Measurements from ENCODE around the gene CERS5. TPM values are rescaled to one million over a fixed set of nuclear protein-coding genes. Genes with fewer than 3 reads are reported as not detected.
"Not testable (repeated sequence)": the region's sequence is repeated elsewhere in the genome, so short reads cannot be mapped to it uniquely, and the experiment has no call there.

The CERS5 gene
- total RNA-seq, 4 donors from 2014 or later: 29.4 to 45.1 (median 38.9) TPM

DNA sequence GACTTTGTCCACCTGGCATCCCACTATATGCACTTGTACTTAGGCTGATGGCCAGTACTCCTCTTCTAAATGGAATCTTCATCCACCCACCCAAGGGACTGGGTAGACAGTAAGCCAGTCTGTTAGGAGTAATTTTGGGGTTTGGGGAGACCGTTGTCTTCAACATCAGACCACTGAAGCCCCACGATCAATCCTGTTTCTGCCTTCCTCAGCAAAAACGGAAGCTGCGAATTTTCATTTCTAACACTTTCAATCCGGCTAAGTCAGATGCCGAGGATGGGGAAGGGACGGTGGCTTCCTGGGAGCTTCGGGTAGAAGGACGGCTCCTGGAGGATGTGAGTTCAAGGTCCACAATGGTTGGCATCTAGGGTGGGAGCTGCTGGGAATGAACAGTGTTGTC is 80.0 kb downstream of the CERS5 start:
- H3K27ac ChIP-seq: no peak overlapping the region

DNA sequence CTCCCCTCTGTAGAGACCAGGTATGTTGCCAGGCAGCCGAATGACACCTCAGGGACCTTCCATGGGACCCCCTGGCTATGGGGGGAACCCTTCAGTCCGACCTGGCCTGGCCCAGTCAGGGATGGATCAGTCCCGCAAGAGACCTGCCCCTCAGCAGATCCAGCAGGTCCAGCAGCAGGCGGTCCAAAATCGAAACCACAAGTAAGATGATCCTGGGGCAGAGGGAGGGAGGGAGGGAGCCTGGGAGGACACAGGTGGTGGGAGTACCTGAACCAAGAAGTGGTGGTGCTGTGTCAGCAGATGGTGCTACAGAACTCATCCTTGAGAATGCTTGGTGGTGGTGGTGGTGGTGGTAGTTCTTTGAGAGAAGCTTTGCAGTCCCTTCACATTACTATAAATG is 81.0 kb downstream of the CERS5 start:
- TF ChIP-seq POLR2A (IDR thresholded peaks at IDR 0.05) (no peak), POLR2AphosphoS5 (IDR thresholded peaks at IDR 0.05) (no peak), EP300 (IDR thresholded peaks at IDR 0.05) (no peak)
- TF ChIP-seq, protein P1, sequence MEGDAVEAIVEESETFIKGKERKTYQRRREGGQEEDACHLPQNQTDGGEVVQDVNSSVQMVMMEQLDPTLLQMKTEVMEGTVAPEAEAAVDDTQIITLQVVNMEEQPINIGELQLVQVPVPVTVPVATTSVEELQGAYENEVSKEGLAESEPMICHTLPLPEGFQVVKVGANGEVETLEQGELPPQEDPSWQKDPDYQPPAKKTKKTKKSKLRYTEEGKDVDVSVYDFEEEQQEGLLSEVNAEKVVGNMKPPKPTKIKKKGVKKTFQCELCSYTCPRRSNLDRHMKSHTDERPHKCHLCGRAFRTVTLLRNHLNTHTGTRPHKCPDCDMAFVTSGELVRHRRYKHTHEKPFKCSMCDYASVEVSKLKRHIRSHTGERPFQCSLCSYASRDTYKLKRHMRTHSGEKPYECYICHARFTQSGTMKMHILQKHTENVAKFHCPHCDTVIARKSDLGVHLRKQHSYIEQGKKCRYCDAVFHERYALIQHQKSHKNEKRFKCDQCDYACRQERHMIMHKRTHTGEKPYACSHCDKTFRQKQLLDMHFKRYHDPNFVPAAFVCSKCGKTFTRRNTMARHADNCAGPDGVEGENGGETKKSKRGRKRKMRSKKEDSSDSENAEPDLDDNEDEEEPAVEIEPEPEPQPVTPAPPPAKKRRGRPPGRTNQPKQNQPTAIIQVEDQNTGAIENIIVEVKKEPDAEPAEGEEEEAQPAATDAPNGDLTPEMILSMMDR (IDR thresholded peaks at IDR 0.05): no peak
- Histone ChIP-seq H3K4me3 (peak overlapping the region; percentile 82), H3K4me1 (peaks cover 23% of the 10 kb centered on the region), H3K27ac (peak overlapping the region; percentile 97), H3K9me3 (no peaks in the 10 kb centered on the region), H3K27me3 (no peaks in the 10 kb centered on the region), H3K36me3 (peaks cover 34% of the 10 kb centered on the region)
- no peak for DNase-seq (ENCODE audit: low spot score in 2 of 2)
- WGBS: 74% methylated on average over 5 of the region's 5 CpGs

More for the DNA sequence above, 80.0 kb downstream of the CERS5 start:
- no peaks in the 10 kb centered on the region for H3K27me3 ChIP-seq
- H3K36me3 ChIP-seq: peaks cover 44% of the 10 kb centered on the region
- TF ChIP-seq EP300 (IDR thresholded peaks at IDR 0.05) (no peak), POLR2AphosphoS5 (IDR thresholded peaks at IDR 0.05) (no peak), POLR2A (IDR thresholded peaks at IDR 0.05) (no peak)
- TF ChIP-seq, protein P1 (IDR thresholded peaks at IDR 0.05): no peak
- H3K9me3 ChIP-seq: no peaks in the 10 kb centered on the region
- no peak overlapping the region for H3K4me3 ChIP-seq
- WGBS: 87% methylated on average over 9 of the region's 9 CpGs
- DNase-seq (ENCODE audit: low spot score in 2 of 2): no peak
- peaks cover 21% of the 10 kb centered on the region for H3K4me1 ChIP-seq

DNA sequence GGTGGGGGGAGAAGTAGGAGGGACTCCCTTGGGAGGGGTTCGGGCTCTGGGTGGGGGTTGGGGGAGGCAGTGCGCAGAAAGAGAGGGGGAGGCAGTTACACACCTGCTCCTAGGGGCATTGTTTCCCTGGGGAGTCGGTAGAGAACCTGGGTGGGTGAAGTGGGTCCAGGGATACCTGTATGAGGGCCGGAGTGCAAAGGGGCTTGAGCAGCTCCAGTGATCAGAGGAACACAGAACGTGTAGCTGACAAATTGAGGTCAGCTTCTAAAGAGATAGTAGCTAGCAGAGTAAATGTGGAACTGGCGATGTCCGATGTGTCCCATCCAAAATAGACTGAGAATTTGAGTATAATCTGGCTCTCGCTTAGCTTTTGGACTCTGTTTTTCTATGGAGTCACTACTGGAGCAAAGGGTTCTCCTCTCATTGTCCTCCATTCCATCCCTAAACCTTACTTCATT is 81.5 kb downstream of the CERS5 start:
- Histone ChIP-seq H3K27ac (peak overlapping the region; percentile 97), H3K36me3 (peaks cover 30% of the 10 kb centered on the region), H3K27me3 (no peaks in the 10 kb centered on the region), H3K4me3 (peak overlapping the region; percentile 82), H3K9me3 (no peaks in the 10 kb centered on the region), H3K4me1 (peaks cover 25% of the 10 kb centered on the region)
- TF ChIP-seq POLR2A (IDR thresholded peaks at IDR 0.05) (no peak), POLR2AphosphoS5 (IDR thresholded peaks at IDR 0.05) (no peak), EP300 (IDR thresholded peaks at IDR 0.05) (no peak)
- TF ChIP-seq, protein P1 (IDR thresholded peaks at IDR 0.05): no peak
- DNase-seq (ENCODE audit: low spot score in 2 of 2): no peak
- WGBS: 6% methylated on average over 8 of the region's 8 CpGs

DNA sequence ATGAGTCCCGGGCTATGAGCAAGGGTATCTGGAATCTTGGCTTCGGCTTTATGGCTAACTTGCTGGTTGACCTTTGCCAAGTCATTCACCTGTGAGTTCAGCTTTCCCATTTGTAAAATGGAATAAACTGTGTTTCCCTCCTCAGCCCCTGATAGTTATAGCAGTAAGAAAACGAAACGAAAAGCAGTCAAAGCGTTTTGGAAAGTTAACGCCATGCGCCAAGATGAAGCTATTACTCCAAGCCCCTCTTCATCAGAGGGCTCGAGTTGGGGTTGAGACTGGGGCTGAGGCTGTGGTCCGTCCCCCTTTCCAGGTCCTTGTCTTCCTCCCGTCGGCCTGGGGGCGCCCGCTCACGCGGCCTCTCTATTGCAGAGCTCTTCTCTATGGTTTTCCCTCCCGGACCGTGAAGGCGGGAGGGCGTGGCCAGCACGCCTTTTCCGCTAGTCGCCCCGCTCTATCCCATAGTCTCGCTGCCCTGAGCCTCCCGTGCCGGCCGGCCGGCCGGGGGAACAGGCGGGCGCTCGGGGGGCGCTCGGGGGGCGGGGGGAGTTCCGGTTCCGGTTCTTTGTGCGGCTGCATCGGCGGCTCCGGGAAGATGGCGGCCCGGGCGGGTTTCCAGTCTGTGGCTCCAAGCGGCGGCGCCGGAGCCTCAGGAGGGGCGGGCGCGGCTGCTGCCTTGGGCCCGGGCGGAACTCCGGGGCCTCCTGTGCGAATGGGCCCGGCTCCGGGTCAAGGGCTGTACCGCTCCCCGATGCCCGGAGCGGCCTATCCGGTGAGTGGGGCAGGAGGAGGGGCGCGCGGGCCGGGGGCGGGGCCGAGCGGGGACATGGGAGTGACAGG is 82.2 kb downstream of the CERS5 start, which contains the start of gene SMARCD1:
SMARCD1 (plus strand) TSS at position 568 of the 840 bp plus-strand sequence; CDS start at position 596, 28 bp downstream.
- peak within 1 kb of the TSS; percentile 82 for H3K4me3 ChIP-seq
- peaks cover 24% of the 10 kb centered on the region for H3K36me3 ChIP-seq
- H3K9me3 ChIP-seq: no peaks in the 10 kb centered on the region
- peak within 1 kb of the TSS; percentile 97 for H3K27ac ChIP-seq
- WGBS: 1% methylated on average over 28 of the region's 69 CpGs
- DNase-seq (ENCODE audit: low spot score in 2 of 2): peak; percentile 93 to 95
- H3K27me3 ChIP-seq: no peaks in the 10 kb centered on the region
- TF ChIP-seq, protein P1 (IDR thresholded peaks at IDR 0.05): peak in 1 of 2 donors; percentile 15
- TF ChIP-seq EP300 (IDR thresholded peaks at IDR 0.05): no peak
- H3K4me1 ChIP-seq: peaks cover 25% of the 10 kb centered on the region

DNA sequence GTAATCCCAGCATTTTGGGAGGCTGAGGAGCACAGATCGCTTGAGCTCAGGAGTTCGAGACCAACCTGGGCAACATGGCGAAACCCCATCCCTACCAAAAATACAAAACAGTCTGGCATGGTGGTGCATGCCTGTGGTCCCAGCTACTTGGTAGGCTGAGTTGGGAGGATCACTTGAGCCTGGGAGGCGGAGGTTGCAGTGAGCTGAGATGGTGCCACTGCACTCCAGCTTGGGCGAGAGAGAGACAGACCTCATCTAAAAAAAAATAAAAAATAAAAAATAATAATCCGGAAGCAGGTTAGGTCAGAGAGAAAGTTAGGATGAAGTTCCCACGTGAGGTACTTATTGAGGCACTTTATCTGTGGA is 82.8 kb downstream of the CERS5 start:
- Histone ChIP-seq H3K4me1 (peaks cover 25% of the 10 kb centered on the region), H3K4me3 (peak overlapping the region; percentile 82), H3K27ac (peak overlapping the region; percentile 97), H3K36me3 (peaks cover 18% of the 10 kb centered on the region)
- not testable (repeated sequence) for H3K9me3 ChIP-seq; H3K27me3 ChIP-seq; DNase-seq (ENCODE audit: low spot score in 2 of 2)
- 41% methylated on average over 7 of the region's 7 CpGs for WGBS
